ENCODE results near the gene OAT. TPM values are rescaled to one million over a fixed set of nuclear protein-coding genes. Genes with fewer than 3 reads are reported as not detected.

Gene OAT
- total RNA-seq (2012; rRNA removed) (152 and 190 TPM in 2 replicates), polyA plus RNA-seq (2012; rRNA removed) (85.1 and 110 TPM in 2 replicates), Bru-seq, nascent RNA (percentile 83 among the genes with signal in this experiment), BruChase-seq, experiment 1, labeled RNA remaining after a 6-hour chase (percentile 90 among the genes with signal in this experiment), BruChase-seq, experiment 2, labeled RNA remaining after a 2-hour chase (percentile 83 among the genes with signal in this experiment)
- polyA plus RNA-seq (2012; cell fraction: cytosol; rRNA removed): 26.7 and 38.0 TPM in 2 replicates
- polyA plus RNA-seq (2012; cell fraction: nucleus; rRNA removed; ENCODE audit: low replicate concordance): 9.3 and 67.6 TPM in 2 replicates
- long read RNA-seq, transcript OAT-201 (10 exons, 2,048 nt): major isoform, 161 of 181 reads
- long read RNA-seq, transcript OAT-208 (9 exons, 1,864 nt): minor isoform, 6 of 181 reads
- long read RNA-seq, partial matches to known transcripts: 5 of 181 reads
- long read RNA-seq, other reads (novel, unspliced or antisense): 9 of 181 reads

DNA sequence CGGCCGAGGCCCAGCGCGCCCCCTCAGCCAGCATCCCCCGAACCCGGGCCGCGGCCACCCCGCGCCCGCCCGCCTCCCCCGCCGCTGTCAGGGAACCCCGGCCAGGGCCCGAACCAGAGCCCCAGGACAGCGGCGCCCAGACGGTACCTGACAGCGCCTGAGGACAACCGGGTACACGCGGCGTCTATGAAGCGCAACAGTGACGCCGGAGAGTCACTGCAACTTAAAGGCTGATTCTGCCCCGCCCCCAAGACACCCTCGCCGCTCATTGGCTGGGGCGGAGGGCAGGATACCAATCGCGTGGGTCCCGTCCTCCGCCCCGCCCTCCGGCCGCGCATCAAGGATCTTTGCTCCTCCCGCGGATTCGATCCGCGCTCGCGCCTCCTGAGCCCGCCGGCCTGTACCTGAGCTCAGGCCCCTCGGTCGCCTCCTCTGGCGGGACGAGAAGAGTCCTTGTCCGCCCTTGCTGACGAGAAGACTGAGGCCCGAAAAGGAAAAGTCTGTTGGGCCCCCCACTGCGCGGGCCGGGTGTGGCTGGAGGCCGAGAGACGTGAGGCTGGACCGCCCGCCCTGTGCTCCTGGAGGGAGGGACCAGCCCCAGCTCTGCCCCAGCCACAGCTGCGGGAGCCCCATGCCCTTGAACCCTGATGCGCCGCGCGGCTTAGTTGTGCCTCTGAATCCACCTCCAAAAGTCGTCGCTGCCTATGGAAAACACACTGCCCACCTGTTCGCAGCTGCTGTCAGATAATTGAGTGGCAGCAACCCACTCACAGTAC, at the start of gene OAT:
OAT (minus strand) TSS at position 198 of the 776 bp plus-strand sequence. CDS start 6,752 bp downstream, outside the sequence.
- H4K20me1 ChIP-seq (ENCODE audit: insufficient read depth, low read length): peaks cover 17% of the 10 kb centered on the region; the same call in 1 of the 2 replicates
- WGBS, 2 experiments (ENCODE audit: extremely low coverage in 2 of 2, insufficient read length in 1 of 2): 5% methylated on average over 16 of the region's 70 CpGs; no CpG with 5 or more reads in 1 of the 2 experiments
- in situ Hi-C loops (cut with MboI; ENCODE audit: low sequenced_read_pairs): no loop called here
- peak; percentile 96 for ATAC-seq (ENCODE audit: low read depth)
- H3K4me3 ChIP-seq (ENCODE audit: insufficient read depth, low read depth, low read length): peak within 1 kb of the TSS; percentile 67
- no peak within 1 kb of the TSS for H2BK20ac ChIP-seq (ENCODE audit: low read depth, low read length)
- no peak within 1 kb of the TSS for H3K56ac ChIP-seq (ENCODE audit: extremely low read depth, insufficient read depth, low read length)
- peak within 1 kb of the TSS; percentile 12 to 42; a peak in 2 of 4 replicates for H4K8ac ChIP-seq (ENCODE audit: low read depth in 2 of 2, low read length in 2 of 2)
- BruUV-seq (replicated peaks): no TSS peak
- intact Hi-C loops (cut with micrococcal nuclease): loop anchor here (1.0 to 10.0 kb wide), 3 partner anchors 54 to 1264 kb away; partner anchors contain the start of gene BUB3
- dilution Hi-C loops (cut with HindIII; ENCODE audit: low sequenced_read_pairs, unreplicated experiment): no loop called here
- H3K4ac ChIP-seq (ENCODE audit: low read depth, low read length): peak within 1 kb of the TSS; percentile 25; the same call in 1 of the 2 replicates
- peak within 1 kb of the TSS; percentile 63 for H3K27ac ChIP-seq (ENCODE audit: insufficient read depth, low read length)
- CTCF ChIA-PET: interaction anchor here (0.8 to 1.1 kb wide), 2 partner anchors 22 to 23 kb away, joined by 3 read pairs; no protein-coding TSS in a partner anchor
- H2BK120ac ChIP-seq (ENCODE audit: low read depth, low read length): no peak within 1 kb of the TSS
- H3K9ac ChIP-seq (ENCODE audit: low read depth, low read length): peak within 1 kb of the TSS; percentile 79
- peaks cover 16 to 26% of the 10 kb centered on the region in 2 experiments for H3K79me1 ChIP-seq (ENCODE audit: low read depth in 1 of 2, low read length in 2 of 2)
- no peaks in the 10 kb centered on the region for H3K4me1 ChIP-seq (ENCODE audit: control insufficient read depth, insufficient read depth, low read length)
- no peak within 1 kb of the TSS for H4K91ac ChIP-seq (ENCODE audit: insufficient read depth, low read depth, low read length)
- H3K27me3 ChIP-seq (ENCODE audit: control insufficient read depth, insufficient read depth, low read length): peaks cover 10% of the 10 kb centered on the region; the same call in 1 of the 2 replicates
- no peak within 1 kb of the TSS for H4K5ac ChIP-seq (ENCODE audit: low read depth, low read length)
- no peak within 1 kb of the TSS; the same call in 1 of the 2 replicates for H3K23ac ChIP-seq (ENCODE audit: low read depth, low read length)
- H3K14ac ChIP-seq (replicated peaks; ENCODE audit: low read depth, low read length): peak within 1 kb of the TSS; percentile 51
- no peaks in the 10 kb centered on the region; the same call in 1 of the 2 replicates for H3K9me1 ChIP-seq (ENCODE audit: insufficient read depth, low read length)
- H3K4me2 ChIP-seq (ENCODE audit: low read depth, low read length): peak within 1 kb of the TSS; percentile 95
- H2AFZ ChIP-seq (replicated peaks; ENCODE audit: low read length, poor library complexity): peak within 1 kb of the TSS; percentile 89
- DNase-seq: peak; percentile 92
- no peaks in the 10 kb centered on the region for H3K9me3 ChIP-seq (ENCODE audit: control insufficient read depth, insufficient read depth, low read length)
- POLR2A ChIA-PET (ENCODE audit: unreplicated experiment): interaction anchor here (0.5 to 0.7 kb wide), 2 partner anchors 11 to 16 kb away, joined by 3 to 4 read pairs; no protein-coding TSS in a partner anchor
- no peak within 1 kb of the TSS for H3K18ac ChIP-seq (ENCODE audit: low read depth, low read length)
- H2AK9ac ChIP-seq (replicated peaks; ENCODE audit: low read depth, low read length, poor library complexity): peak within 1 kb of the TSS; percentile 93
- H2BK15ac ChIP-seq (ENCODE audit: low read depth, low read length): no peak within 1 kb of the TSS
- no peaks in the 10 kb centered on the region for H3K36me3 ChIP-seq (ENCODE audit: control insufficient read depth, insufficient read depth, low read length)
- H2BK5ac ChIP-seq (ENCODE audit: low read depth, low read length, poor library complexity, severe bottlenecking): peak within 1 kb of the TSS; percentile 29
- no peak within 1 kb of the TSS for H2AK5ac ChIP-seq (ENCODE audit: low read depth, low read length)
- no peak for TF ChIP-seq RCOR1 (IDR thresholded peaks at IDR 0.05; ENCODE audit: insufficient replicate concordance, low read length)
- TF ChIP-seq BHLHE40 (IDR thresholded peaks at IDR 0.05; ENCODE audit: low read depth, low read length): no peak
- TF ChIP-seq RAD21 (IDR thresholded peaks at IDR 0.05; ENCODE audit: low read length): no peak
- TF ChIP-seq FOS (IDR thresholded peaks at IDR 0.05; ENCODE audit: low read depth, low read length): 0 out of 2 replicates have a peak, but pooled peaks have one; percentile 17
- peak; percentile 70; the same call in 1 of the 2 replicates for TF ChIP-seq MXI1 (IDR thresholded peaks at IDR 0.05; ENCODE audit: borderline replicate concordance, low read depth, low read length)
- TF ChIP-seq MAZ (IDR thresholded peaks at IDR 0.05; ENCODE audit: borderline replicate concordance, low read depth, low read length): peak; percentile 55; the same call in 1 of the 2 replicates
- TF ChIP-seq, protein P1, sequence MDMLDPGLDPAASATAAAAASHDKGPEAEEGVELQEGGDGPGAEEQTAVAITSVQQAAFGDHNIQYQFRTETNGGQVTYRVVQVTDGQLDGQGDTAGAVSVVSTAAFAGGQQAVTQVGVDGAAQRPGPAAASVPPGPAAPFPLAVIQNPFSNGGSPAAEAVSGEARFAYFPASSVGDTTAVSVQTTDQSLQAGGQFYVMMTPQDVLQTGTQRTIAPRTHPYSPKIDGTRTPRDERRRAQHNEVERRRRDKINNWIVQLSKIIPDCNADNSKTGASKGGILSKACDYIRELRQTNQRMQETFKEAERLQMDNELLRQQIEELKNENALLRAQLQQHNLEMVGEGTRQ (IDR thresholded peaks at IDR 0.05; ENCODE audit: low read depth, low read length): no peak
- TF ChIP-seq CHD1 (IDR thresholded peaks at IDR 0.05; ENCODE audit: low read depth, low read length): no peak
- TF ChIP-seq CEBPB (IDR thresholded peaks at IDR 0.05; ENCODE audit: low read depth, low read length): no peak
- TF ChIP-seq, protein P2, sequence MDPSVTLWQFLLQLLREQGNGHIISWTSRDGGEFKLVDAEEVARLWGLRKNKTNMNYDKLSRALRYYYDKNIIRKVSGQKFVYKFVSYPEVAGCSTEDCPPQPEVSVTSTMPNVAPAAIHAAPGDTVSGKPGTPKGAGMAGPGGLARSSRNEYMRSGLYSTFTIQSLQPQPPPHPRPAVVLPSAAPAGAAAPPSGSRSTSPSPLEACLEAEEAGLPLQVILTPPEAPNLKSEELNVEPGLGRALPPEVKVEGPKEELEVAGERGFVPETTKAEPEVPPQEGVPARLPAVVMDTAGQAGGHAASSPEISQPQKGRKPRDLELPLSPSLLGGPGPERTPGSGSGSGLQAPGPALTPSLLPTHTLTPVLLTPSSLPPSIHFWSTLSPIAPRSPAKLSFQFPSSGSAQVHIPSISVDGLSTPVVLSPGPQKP (IDR thresholded peaks at IDR 0.05; ENCODE audit: borderline replicate concordance, low read depth, low read length): no peak
